Fibroblast of skin of back (primary cell): ENCODE measurements around the gene PABPC3.

Experiments used
- DNase-seq: peaks from one replicate; pipeline ENCODE4 v3.0.0-alpha.2; 2013

Gene PABPC3

DNA sequence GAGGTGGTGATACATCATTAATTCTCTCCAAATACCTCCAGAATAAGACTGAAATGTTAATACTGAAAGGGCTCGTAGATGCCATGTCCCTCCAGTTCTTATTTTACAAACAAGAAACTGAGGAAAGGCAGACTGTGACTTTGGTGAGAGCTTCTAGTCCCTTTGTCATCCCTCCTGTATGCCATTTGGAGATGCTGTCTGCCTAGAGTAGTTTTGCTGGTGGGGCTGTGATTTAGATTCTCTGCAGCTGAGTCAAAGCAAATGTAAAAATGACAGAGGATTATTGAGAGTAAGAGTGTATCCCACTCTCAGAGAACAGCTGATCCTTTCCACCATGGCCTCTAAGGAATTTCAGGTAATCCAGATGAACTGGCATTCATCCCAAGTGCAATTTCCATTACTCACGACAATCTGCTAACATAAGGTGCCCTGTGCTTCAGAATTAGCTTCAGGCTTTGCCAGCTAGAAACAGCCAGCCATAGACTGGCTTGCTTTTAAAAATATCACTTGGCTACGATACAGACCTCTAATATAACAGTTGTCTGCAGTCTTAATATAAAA, 16.8 kb downstream of the PABPC3 start:
- no peak for DNase-seq

DNA sequence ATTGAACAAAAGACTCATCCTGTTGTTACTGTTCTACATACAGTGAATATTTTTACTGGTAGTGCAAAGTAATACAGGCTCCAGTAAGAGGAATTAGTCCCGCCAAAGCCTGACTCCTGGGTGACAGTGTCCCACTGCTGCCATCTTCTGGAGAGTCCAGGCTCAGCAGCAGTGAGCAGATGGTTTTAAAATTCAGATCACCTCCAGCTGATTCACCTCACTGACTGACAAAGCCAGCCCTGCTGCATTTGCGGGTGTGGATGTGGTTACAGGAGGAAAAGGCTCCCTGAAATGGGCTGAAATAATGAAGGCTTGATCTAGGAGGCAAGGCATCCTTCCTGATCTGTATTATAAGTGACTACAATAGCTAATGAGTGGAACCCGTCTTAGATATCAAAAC, 18.3 kb downstream of the PABPC3 start:
- peak; percentile 63 for DNase-seq

DNA sequence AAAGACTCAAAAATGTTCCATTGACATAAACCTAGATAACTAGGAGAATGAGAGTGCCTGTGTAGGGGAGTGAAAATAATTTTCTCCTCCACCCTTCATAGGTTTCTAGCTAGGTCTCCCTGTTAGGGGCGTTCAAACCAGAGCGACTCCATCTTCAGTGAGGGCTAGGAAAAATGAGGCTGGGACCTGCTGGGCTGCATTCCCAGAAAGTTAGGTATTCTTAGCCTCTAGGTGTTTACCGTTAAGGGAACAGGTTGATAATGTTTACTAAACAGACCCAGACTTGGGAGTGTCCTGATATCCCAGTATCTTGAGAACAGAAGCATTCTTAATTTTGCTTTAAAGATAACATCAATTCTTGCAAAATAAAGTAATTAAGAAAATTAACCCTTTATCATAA, 20.1 kb downstream of the PABPC3 start:
- no peak for DNase-seq

DNA sequence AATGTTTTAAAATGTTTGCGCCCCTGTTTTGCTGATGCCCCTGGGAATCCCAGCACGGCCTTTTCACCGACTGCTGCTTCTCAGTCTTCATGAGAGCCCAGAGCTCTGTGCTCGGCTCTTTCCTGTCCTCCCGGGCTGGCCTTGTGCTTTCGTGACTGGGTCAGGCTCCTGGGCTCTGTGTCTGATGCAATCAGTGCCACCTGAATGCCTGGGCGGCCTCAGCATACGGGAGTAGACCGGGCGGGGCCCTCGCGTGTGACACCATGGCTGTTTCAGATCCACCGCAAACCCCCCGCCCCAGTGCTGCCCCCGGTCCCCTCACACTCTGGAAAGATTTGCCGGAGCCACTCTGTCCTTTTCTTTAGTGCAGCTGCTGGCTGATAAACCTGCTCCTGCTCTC, 21.4 kb downstream of the PABPC3 start:
- no peak for DNase-seq

DNA sequence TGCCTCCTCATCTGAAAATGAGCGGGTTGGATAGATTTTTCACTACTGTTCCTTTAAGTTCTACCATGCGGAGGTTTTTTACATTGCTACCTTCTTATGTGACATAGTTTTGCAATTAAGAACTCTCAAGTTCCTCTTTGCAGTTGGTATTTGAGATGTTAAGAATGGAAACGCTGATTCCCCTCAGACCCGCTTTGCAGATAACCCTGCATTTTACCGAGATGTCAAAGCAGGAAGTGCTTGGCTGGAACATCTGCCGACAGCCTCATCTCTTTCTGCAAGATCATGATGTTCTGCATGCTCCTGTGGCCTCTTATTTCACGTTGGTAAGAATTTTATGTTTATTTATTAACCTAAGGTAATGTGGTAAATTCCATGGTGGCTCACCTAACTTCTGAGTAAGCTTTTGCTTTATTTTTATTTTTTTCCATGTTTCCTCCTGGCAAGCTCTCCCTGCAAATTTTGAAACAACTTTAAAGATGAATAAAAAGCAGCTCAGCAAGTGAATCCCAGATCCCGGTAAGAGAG, 22.5 kb downstream of the PABPC3 start:
- DNase-seq: no peak

DNA sequence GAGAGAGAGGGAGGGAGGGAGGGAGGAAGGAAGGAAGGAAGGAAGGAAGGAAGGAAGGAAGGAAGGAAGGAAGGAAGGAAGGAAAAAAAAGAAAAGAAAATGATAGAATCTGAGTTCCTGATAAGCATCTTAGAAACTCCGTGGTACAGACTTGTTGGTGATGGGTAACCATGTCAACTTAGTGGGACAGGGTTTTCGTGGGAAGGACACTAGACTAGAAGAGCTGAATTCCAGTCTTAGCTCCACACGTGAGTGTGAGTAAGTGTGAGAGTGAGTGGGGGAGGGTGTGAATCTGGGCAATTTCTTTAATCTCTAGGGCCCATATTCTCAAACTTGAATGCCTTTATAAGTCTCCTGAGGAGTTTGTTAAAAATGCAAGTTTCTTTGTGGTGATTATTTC, 35.0 kb downstream of the PABPC3 start:
- DNase-seq: no peak

DNA sequence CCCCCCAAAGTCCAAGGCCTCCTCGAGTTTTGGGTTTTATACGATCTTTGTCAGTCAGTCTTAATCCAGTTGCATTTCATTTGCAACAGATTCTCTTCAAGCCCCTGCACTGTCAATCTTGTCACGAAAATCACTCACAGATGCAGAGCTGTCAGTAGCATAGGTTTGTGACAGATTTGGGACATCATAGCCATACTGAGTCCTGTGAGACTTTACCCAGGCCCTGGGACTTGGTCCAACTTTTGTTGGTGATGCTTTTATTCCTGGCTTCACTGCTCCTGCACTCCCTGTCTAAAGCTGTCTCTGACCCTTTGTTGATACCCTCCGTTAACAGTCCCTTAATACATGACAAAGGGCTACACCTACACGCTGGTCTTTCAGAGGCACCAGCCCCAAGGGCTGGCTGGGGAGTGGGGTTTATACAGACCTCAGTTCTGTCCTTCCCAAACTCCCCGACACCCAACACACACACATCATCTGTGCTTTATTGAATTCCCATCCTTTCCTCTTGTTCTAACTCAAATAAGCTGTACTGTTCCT, 36.0 kb downstream of the PABPC3 start:
- no peak for DNase-seq

DNA sequence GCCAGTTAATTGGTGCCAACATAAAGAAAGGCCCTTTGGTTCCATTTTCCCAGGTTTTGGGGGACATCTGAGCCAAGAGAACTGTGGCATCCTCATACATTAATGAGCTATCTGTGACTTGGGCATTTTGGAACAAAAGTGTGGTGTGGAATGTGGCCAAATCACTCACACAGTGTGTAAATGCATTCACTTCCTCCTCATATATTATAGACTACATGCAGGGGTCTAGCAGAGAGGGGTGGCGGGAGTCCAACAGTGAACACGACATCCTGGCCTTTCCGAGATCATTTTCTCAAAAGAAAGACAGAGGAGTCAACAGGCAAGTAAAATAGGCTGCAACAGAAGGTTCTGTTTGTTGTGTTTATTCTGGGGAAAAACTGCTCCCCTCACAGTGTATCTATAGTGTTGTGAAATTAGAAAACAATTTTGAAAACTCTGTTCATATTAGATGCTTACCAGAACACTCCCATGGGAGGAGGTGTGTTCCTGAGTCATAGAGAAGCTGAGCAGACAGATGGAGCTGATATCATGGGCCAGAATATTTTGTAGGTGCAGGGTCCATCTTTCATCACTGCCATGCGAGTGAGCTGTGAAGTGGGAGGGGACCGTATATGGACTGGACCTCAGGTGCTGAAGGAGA, 36.9 kb downstream of the PABPC3 start:
- no peak for DNase-seq

DNA sequence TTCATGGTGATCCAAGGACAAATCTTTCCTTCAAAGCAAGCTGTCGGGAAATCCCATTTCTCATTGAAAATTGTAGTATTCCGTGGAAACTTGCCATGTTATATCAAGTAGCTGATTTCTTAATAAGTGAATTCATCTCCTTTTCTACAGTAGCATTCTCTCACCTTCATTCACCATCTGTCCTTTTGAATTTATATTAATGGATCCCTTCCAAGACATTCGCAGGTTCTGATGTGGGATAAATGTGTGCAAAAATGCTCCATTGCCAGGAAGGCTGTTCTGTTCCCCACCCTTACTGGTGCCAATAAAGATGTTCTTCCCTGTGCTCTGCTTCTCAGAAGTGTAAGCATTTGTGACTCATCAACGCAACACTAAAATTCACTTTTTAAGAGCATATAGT, 40.0 kb downstream of the PABPC3 start:
- DNase-seq: no peak

DNA sequence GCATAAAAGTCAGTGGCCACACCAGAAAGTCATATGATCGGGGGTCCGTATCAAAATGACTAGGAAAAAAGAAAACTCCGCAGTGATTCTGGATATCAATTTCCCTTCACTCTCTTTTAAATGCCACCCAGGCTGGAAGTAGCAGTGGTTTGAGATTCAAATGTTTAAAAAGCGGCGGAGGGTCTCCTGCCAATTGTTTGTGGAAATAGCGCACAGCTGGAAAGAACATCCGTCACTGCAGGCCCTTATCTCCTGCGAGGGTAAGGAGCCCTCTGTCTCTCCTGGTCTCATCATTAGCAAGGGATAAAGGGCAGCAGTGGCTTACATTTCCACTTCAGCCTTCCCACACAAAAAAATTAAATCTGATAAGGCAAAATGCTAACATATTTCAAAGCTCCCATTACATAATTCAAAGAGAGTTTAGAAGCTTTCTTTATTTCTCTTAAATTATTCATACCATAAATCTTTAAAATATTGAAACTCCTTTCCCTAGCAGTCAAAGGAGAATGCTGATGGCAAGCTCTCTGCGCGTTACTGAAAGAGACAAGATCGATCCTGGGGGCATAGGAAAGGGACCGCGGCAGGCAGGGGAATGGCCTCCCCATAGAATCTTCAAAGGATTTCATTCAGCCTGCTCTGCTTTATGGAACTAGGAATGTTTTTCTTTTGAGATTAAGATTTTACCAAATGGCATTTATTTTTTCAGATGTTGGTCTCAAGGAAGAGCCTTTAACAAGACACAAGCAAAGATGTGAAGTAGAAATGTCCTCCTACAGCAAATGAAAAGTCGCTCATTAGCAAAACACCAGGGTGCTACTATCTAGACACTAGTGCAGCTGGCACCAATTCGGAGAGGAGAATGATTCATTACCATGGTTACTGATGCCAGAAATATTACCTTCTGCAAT, 41.2 kb downstream of the PABPC3 start:
- DNase-seq: no peak

DNA sequence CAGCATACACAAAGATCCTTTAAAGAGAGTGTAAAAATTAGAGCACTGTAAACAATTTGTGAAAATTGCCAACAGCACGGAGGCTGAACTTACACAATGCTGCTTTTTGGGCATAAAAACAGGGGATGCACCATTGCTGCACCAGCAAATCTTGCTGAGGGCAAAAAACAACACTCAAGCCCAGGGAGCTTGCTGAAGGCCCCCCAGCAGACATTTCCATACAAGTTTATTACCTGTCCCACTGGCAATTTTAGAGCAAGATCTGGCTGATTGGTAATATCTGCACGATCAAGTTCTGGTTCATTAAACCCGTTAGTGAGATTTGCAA, 41.8 kb downstream of the PABPC3 start:
- no peak for DNase-seq

DNA sequence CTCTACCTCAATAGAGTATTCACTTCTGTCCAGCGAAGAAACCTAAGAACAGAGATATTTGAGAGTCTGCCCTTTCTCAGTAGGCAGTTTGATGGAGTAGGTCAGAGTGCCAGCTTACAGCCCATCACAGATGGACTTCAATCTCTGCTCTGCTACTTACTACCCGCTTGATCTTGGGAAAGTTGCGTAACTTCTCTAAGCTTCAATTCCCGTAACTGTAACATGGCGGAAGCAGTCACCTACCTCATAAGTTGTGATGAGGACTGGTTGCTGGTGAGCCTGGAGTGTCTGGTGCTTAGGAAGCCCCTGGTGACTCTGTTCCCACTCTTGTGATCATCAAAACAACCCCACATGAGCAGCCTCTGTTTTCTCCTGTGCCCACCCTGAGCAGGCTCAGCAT, 45.1 kb downstream of the PABPC3 start:
- DNase-seq: no peak

DNA sequence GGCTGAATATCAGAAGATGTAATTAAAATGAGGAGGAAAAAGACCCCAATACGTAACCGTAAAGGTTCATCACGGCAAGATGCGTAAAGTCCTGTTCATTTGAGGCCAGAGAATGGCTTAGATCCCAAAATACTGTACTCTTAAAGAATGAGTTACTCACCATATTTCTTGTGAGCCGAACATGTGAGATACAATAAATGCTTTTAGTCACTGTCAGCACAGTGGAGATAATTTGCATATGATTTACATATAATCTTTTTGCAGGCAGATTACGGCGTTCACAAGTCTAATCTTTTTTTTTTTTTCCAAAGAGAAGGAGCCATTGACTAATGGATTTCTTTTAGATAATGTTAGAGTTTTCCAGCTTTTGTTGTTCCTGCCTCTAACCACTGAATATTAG, 47.8 kb downstream of the PABPC3 start:
- no peak for DNase-seq

DNA sequence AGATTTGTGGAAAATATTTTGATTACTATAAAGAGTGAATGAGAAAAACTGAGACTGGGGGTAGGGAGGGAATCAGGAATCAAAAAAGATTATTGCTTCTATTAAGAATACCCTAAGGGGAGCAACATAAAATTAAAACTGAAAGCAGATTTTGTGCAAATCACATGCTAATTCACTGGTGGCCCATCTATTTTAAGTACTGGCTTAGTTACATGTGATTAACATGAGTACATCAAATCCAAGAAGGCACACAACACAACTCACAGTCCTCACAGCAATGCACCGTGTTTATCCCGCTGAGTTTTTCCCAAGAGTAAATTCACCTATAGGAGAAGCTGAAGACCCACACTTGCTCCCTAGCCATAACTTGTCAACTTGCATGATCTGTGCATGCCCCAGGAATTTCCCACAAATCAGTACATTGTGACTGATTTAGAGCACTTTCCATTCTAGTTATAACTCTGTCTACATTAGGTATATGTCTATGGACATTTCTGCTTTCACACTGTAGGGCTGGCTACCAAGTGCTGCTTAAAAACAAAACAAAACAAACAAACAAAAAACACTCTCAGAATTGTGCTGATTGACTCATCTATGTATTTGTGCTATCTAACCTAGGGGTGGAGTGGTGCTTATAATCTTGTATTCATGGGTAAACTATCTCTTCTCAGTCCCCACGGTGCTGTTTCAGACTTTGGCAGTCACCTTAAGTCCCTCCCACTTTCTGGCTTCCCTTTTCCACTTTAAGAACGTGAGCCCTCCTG, 51.9 kb downstream of the PABPC3 start:
- no peak for DNase-seq

DNA sequence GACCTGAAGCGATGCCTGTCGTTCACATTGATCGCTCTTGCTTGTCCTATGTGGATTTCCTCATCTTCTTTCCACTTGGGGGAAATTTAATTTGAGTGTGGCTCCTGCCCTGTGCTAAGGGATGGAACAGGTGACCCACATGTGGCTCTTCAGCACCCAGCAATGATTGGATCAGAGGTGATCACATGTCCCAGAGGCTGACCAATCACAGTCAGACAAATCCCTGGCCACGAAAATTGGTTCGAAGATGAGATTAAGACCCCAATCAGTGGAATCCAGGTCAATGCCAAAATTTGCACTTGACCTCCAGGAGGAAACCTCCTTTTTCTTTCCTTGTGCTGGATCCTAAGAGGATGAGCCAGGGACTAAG, 52.5 kb downstream of the PABPC3 start:
- no peak for DNase-seq
